ENCODE measurements around the gene OVOL2. TPM values are rescaled to one million over a fixed set of nuclear protein-coding genes. Genes with fewer than 3 reads are reported as not detected.
"Not testable (repeated sequence)": the region's sequence is repeated elsewhere in the genome, so short reads cannot be mapped to it uniquely, and the experiment has no call there.

The OVOL2 gene
- total RNA-seq, 1 experiment from 2014 or later, result not detected

- POLR2A ChIA-PET (ENCODE audit: low non-redundant PET), result no interaction called here
- TF ChIP-seq CTCF (conservative IDR thresholded peaks at IDR 0.05; ENCODE audit: low read depth, low read length) (no peak), EZH2 (IDR thresholded peaks at IDR 0.05; ENCODE audit: borderline replicate concordance, low read depth, low read length, poor library complexity, severe bottlenecking) (no peak)
- intact Hi-C loops (cut with micrococcal nuclease; ENCODE audit: unreplicated experiment), result no loop called here
- Histone ChIP-seq H3K9me3 (ENCODE audit: low read depth, low read length, poor library complexity, severe bottlenecking) (no peaks in the 10 kb centered on the region), H3K4me1 (ENCODE audit: insufficient read depth, low read length, poor library complexity, severe bottlenecking) (no peaks in the 10 kb centered on the region), H3K27me3 (replicated peaks; ENCODE audit: insufficient read depth, low read depth, low read length, poor library complexity) (peaks cover 2% of the 10 kb centered on the region), H3K27ac (ENCODE audit: low read depth, low read length, poor library complexity, severe bottlenecking) (no peak overlapping the region), H3K4me3 (ENCODE audit: low read depth, low read length, poor library complexity, severe bottlenecking) (no peak overlapping the region), H3K36me3 (ENCODE audit: insufficient read depth, low read length, poor library complexity, severe bottlenecking) (no peaks in the 10 kb centered on the region)
- no TSS peak for BruUV-seq (replicated peaks)
- no peak for DNase-seq (ENCODE audit: low spot score)
- CTCF ChIA-PET, result no interaction called here
These were observed 29.3 kb upstream of the OVOL2 start for GRCh38 chr20:18087054-18087453.

- BruUV-seq (replicated peaks); H3K36me3 ChIP-seq (ENCODE audit: insufficient read depth, low read length, poor library complexity, severe bottlenecking); H3K4me1 ChIP-seq (ENCODE audit: insufficient read depth, low read length, poor library complexity, severe bottlenecking); H3K9me3 ChIP-seq (ENCODE audit: low read depth, low read length, poor library complexity, severe bottlenecking); H3K27ac ChIP-seq (ENCODE audit: low read depth, low read length, poor library complexity, severe bottlenecking); DNase-seq (ENCODE audit: low spot score); CTCF ChIA-PET; H3K27me3 ChIP-seq (replicated peaks; ENCODE audit: insufficient read depth, low read depth, low read length, poor library complexity); H3K4me3 ChIP-seq (ENCODE audit: low read depth, low read length, poor library complexity, severe bottlenecking); intact Hi-C loops (cut with micrococcal nuclease; ENCODE audit: unreplicated experiment); POLR2A ChIA-PET (ENCODE audit: low non-redundant PET): not testable (repeated sequence)
These were observed 23.1 kb upstream of the OVOL2 start for GRCh38 chr20:18080836-18081235.

- intact Hi-C loops (cut with micrococcal nuclease; ENCODE audit: unreplicated experiment), result no loop called here
- no peak for DNase-seq (ENCODE audit: low spot score)
- Histone ChIP-seq H3K4me3 (ENCODE audit: low read depth, low read length, poor library complexity, severe bottlenecking) (no peak overlapping the region), H3K27me3 (replicated peaks; ENCODE audit: insufficient read depth, low read depth, low read length, poor library complexity) (no peaks in the 10 kb centered on the region), H3K9me3 (ENCODE audit: low read depth, low read length, poor library complexity, severe bottlenecking) (no peaks in the 10 kb centered on the region), H3K36me3 (ENCODE audit: insufficient read depth, low read length, poor library complexity, severe bottlenecking) (no peaks in the 10 kb centered on the region), H3K27ac (ENCODE audit: low read depth, low read length, poor library complexity, severe bottlenecking) (no peak overlapping the region), H3K4me1 (ENCODE audit: insufficient read depth, low read length, poor library complexity, severe bottlenecking) (no peaks in the 10 kb centered on the region)
- TF ChIP-seq EZH2 (IDR thresholded peaks at IDR 0.05; ENCODE audit: borderline replicate concordance, low read depth, low read length, poor library complexity, severe bottlenecking) (no peak), CTCF (conservative IDR thresholded peaks at IDR 0.05; ENCODE audit: low read depth, low read length) (no peak)
- POLR2A ChIA-PET (ENCODE audit: low non-redundant PET), result no interaction called here
- no TSS peak for BruUV-seq (replicated peaks)
- CTCF ChIA-PET, result no interaction called here
These were observed 22.1 kb upstream of the OVOL2 start for GRCh38 chr20:18079756-18080353.

- no peak for DNase-seq (ENCODE audit: low spot score)
- no peak overlapping the region for H3K27ac ChIP-seq (ENCODE audit: low read depth, low read length, poor library complexity, severe bottlenecking)
- intact Hi-C loops (cut with micrococcal nuclease; ENCODE audit: unreplicated experiment), result no loop called here
- no TSS peak for BruUV-seq (replicated peaks)
- ChIA-PET POLR2A (ENCODE audit: low non-redundant PET) (no interaction called here), CTCF (no interaction called here)
- no peaks in the 10 kb centered on the region for H3K27me3 ChIP-seq (replicated peaks; ENCODE audit: insufficient read depth, low read depth, low read length, poor library complexity)
- no peaks in the 10 kb centered on the region for H3K9me3 ChIP-seq (ENCODE audit: low read depth, low read length, poor library complexity, severe bottlenecking)
- H3K36me3 ChIP-seq (ENCODE audit: insufficient read depth, low read length, poor library complexity, severe bottlenecking), result no peaks in the 10 kb centered on the region
- TF ChIP-seq CTCF (conservative IDR thresholded peaks at IDR 0.05; ENCODE audit: low read depth, low read length) (no peak), EZH2 (IDR thresholded peaks at IDR 0.05; ENCODE audit: borderline replicate concordance, low read depth, low read length, poor library complexity, severe bottlenecking) (no peak)
- no peak overlapping the region for H3K4me3 ChIP-seq (ENCODE audit: low read depth, low read length, poor library complexity, severe bottlenecking)
- H3K4me1 ChIP-seq (ENCODE audit: insufficient read depth, low read length, poor library complexity, severe bottlenecking), result no peaks in the 10 kb centered on the region
These were observed 19.4 kb upstream of the OVOL2 start for GRCh38 chr20:18077157-18077556.
